Smooth muscle cell (in vitro differentiated cells): ENCODE data around the gene SLC6A3. TPM values are rescaled to one million over a fixed set of nuclear protein-coding genes. Genes with fewer than 3 reads are reported as not detected.

ENCODE experiments used
- DNase-seq: peaks from one replicate; lab custom pipeline; 2025; ENCODE audit not compliant: unreplicated experiment; lab: John Stamatoyannopoulos, UW
- H2AFZ ChIP-seq: fragments of 200-600 bp; sonication (generic); 2 replicates; pipeline ENCODE4 v1.6.0; 2016; ENCODE audit warnings: antibody characterized with exemption, low read depth, mild to moderate bottlenecking
- H3F3A ChIP-seq: fragments of 200-600 bp; sonication (generic); 2 replicates; pipeline ENCODE4 v1.6.0; 2017; ENCODE audit warnings: antibody characterized with exemption, low read depth
- H3K27ac ChIP-seq: fragments of 200-600 bp; sonication (generic); 2 replicates; pipeline ENCODE4 v1.5.1; 2016; ENCODE audit warnings: low read depth, mild to moderate bottlenecking
- H3K27me3 ChIP-seq: fragments of 200-600 bp; sonication (generic); 2 replicates; pipeline ENCODE4 v1.6.1; 2016; ENCODE audit warnings: low read depth, mild to moderate bottlenecking
- H3K36me3 ChIP-seq: fragments of 200-600 bp; sonication (generic); 2 replicates; pipeline ENCODE4 v1.5.1; 2016; ENCODE audit warnings: low read depth
- H3K4me1 ChIP-seq: fragments of 200-600 bp; sonication (generic); 2 replicates; pipeline ENCODE4 v1.5.1; 2016; ENCODE audit warnings: low read depth
- H3K4me2 ChIP-seq: fragments of 200-600 bp; sonication (generic); 2 replicates; pipeline ENCODE4 v1.6.0; 2016; ENCODE audit warnings: mild to moderate bottlenecking
- H3K4me3 ChIP-seq: fragments of 200-600 bp; sonication (generic); 2 replicates; pipeline ENCODE4 v1.5.1; 2016; ENCODE audit warnings: mild to moderate bottlenecking
- H3K79me2 ChIP-seq: fragments of 200-600 bp; sonication (generic); 2 replicates; pipeline ENCODE4 v1.6.0; 2016; ENCODE audit warnings: low read depth, mild to moderate bottlenecking
- H3K9ac ChIP-seq: fragments of 200-600 bp; sonication (generic); 2 replicates; pipeline ENCODE4 v1.6.0; 2016; ENCODE audit warnings: low read depth
- H3K9me3 ChIP-seq: fragments of 200-600 bp; sonication (generic); replicated peaks from 2 replicates; pipeline ENCODE4 v1.5.1; 2016; ENCODE audit warnings: low read depth
- H4K20me1 ChIP-seq: fragments of 200-600 bp; sonication (generic); 2 replicates; pipeline ENCODE4 v1.6.0; 2016; ENCODE audit warnings: low read depth
- CTCF ChIP-seq: fragments of 200-600 bp; sonication (generic); IDR thresholded peaks from 2 replicates; pipeline ENCODE4 v1.5.1; 2017; ENCODE audit warnings: borderline replicate concordance, mild to moderate bottlenecking, antibody characterized with exemption; ENCODE audit not compliant: insufficient read depth, poor library complexity, severe bottlenecking
- WGBS: methylation state at CpG from one replicate; pipeline ENCODE4 v1.1.7; 2016; ENCODE audit warnings: low lambda C conversion rate; 5-methylcytosine and 5-hydroxymethylcytosine counted together
- polyA plus RNA-seq: library from polyadenylated mRNA; unstranded; fragments of >200 nt; fragmentation: Nextera tagmentation; extraction: Ambion mirVana; gene quantifications from 2 replicates; pipeline ENCODE4 v1.2.1, GENCODE V29; 2016
- total RNA-seq: library from RNA; depleted of rRNA; stranded (reverse); fragments of >200 nt; gene quantifications from 2 replicates; pipeline ENCODE4 v1.2.3, GENCODE V29; 2014

The SLC6A3 gene
- total and polyA plus RNA-seq, 2 experiments from 2014 or later: not detected

DNA sequence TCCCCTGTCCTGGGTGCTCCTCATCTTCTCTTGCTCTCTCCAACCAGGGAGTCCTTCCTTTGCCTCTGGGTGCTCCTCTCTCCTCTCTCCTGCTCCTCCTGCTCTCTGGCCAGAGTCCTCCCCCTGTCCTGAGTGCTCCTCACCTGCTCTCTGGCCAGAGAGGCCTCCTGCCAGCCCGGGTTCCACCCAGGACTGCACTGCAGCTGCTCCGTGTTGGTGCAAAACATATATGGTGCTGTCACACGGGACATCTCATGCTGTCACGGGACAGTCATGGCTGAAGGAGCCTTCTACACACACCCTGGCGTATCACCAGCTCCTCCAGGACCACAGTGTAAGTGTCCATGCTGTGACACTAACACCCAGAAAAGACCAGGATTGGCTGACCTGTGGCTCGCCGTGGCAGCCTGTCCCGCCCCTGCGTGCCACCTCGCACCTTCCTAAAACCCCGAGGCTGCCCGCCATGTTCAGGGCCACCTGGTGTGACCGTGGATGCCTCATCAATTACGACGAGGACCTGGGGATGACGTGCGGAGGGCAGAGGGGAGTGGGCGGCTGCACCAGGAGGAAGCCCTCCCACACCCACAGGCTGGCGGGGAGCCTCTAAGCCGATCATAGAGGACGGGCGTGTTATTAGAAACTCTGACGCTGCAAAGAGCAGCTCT lies 27.9 kb upstream of the SLC6A3 start:
- Histone ChIP-seq H3K4me1 (no peaks in the 10 kb centered on the region), H3K9ac (no peak overlapping the region), H4K20me1 (no peaks in the 10 kb centered on the region), H3K9me3 (no peaks in the 10 kb centered on the region), H3K27ac (no peak overlapping the region), H3K4me3 (no peak overlapping the region), H3K27me3 (no peaks in the 10 kb centered on the region), H3K79me2 (no peaks in the 10 kb centered on the region), H3F3A (no peaks in the 10 kb centered on the region), H3K4me2 (no peak overlapping the region), H2AFZ (no peak overlapping the region), H3K36me3 (no peaks in the 10 kb centered on the region)
- no peak for DNase-seq
- TF ChIP-seq CTCF: no peak
- 98% methylated on average over 22 of the region's 23 CpGs for WGBS

- 97% methylated on average over 27 of the region's 27 CpGs for WGBS
- Histone ChIP-seq H3K4me2 (no peak overlapping the region), H3K4me3 (no peak overlapping the region), H3K27me3 (no peaks in the 10 kb centered on the region), H3K27ac (no peak overlapping the region), H3K36me3 (no peaks in the 10 kb centered on the region), H3K79me2 (no peaks in the 10 kb centered on the region), H4K20me1 (no peaks in the 10 kb centered on the region), H3K9me3 (no peaks in the 10 kb centered on the region), H3K4me1 (no peaks in the 10 kb centered on the region), H2AFZ (no peak overlapping the region), H3K9ac (no peak overlapping the region), H3F3A (no peaks in the 10 kb centered on the region)
- DNase-seq: no peak
- no peak for TF ChIP-seq CTCF
These were observed 27.0 kb upstream of the SLC6A3 start for GRCh38 chr5:1471997-1472963.

DNA sequence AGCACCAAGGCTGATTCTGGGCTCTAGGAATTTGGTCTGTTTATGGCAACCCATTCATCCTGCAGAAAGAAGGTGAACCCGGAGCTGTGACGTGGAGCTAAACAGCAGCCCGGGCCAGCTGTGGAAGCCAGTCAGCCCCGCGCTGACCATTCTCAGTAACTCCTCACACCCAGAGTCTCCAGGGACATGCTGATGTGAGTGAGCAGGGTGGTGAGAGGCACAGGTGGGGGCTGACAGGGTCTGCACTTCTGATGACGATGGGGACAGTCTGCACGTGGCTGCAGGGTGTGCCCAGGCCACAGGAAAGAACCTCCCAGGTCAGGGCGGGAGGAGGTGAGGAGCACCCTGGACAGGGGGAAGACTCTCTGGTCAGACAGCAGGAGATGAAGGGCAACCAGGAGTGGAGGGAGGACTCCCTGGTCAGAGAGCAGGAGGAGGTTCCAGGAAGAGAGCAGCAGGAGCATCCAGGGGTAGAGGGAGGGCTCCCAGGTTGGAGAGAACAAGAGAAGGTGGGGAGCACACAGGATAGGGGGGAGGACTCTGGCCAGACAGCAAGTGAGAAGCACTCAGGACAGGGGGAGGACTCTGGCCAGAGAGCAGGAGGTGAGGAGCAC lies 26.1 kb upstream of the SLC6A3 start:
- H3K4me2 ChIP-seq: no peak overlapping the region

More for the DNA sequence above, 26.1 kb upstream of the SLC6A3 start:
- H4K20me1 ChIP-seq: no peaks in the 10 kb centered on the region
- H3K79me2 ChIP-seq: no peaks in the 10 kb centered on the region
- H3F3A ChIP-seq: no peaks in the 10 kb centered on the region
- DNase-seq: no peak
- 94% methylated on average over 8 of the region's 8 CpGs for WGBS
- no peaks in the 10 kb centered on the region for H3K36me3 ChIP-seq
- no peaks in the 10 kb centered on the region for H3K9me3 ChIP-seq
- no peaks in the 10 kb centered on the region for H3K27me3 ChIP-seq
- H3K4me1 ChIP-seq: no peaks in the 10 kb centered on the region
- H3K4me3 ChIP-seq: no peak overlapping the region
- no peak overlapping the region for H2AFZ ChIP-seq
- H3K27ac ChIP-seq: no peak overlapping the region
- no peak for TF ChIP-seq CTCF
- H3K9ac ChIP-seq: no peak overlapping the region
